NCI-H748 (cell line): ENCODE data around the gene YY1.
"Not testable (repeated sequence)": the region's sequence is repeated elsewhere in the genome, so short reads cannot be mapped to it uniquely, and the experiment has no call there.

Experiments
- DNase-seq: peaks from one replicate; lab custom pipeline; 2025; ENCODE audit not compliant: unreplicated experiment; lab: John Stamatoyannopoulos, UW

The YY1 gene

DNA sequence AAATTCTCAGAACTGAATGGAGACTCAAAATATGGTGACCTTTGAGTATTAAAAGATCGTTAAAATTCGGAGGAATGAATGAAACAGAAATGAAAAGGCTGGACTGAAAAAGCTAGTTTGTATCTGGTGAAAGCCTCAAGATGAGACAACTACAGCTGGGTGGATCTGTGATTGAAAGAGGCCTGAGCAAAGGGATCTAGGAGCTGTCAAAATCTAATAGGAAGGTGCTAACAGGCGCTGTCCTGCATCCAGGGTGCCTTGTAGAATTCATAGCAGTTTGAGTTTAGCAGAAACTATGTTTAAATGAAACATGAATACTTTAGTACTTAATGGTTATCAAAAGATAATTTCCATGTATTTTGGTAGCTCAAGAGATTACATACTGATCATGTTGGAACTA lies 2.3 kb downstream of the YY1 start:
- no peak for DNase-seq

DNA sequence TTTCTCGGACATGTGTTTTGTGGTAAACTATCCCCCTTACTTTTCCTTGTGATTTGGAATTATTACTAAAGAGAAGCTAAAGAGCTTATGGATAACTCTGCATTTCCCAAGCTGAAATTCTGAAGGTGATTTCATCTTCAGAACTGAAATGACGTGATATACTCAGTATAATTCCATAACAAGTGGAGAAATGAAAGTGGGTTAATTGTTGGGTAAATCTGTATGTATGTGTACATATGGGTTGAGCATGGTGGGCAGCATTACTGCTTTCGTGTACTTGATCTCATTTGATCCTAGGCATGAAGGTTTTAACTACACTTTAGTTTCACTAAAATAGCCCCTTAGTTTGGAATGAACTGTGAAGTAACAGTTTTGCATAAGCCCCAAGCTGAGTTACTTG lies 4.1 kb downstream of the YY1 start:
- no peak for DNase-seq

DNA sequence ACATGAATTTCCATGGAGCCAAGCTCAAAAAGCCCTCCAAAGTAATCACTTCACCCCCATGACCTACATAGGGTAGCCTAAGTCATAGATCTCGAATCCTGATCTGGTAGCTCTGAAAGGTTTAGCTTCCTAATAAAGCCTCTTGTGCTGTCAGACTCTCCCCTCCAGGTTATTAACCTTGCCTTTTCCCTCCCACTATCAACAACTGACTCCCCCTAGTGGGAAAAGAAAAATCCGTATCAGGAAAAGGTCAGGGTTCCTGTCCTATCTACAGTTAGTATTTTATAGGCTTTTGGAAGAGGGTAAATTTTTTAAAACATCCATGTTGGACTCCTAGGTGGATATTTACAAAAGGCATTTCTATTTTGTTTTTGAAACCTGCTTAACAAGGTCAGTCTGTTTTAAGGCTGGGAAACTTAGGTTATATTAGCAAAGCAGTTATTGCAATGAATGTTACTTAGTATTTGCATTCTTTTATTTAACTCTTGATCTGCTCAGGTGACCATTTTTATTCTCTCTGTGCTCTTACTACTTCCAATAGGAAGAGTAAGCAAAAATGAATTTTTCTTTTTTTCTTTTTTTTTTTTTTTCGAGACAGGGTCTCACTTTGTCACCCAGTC lies 8.0 kb downstream of the YY1 start:
- peak; percentile 73 for DNase-seq

DNA sequence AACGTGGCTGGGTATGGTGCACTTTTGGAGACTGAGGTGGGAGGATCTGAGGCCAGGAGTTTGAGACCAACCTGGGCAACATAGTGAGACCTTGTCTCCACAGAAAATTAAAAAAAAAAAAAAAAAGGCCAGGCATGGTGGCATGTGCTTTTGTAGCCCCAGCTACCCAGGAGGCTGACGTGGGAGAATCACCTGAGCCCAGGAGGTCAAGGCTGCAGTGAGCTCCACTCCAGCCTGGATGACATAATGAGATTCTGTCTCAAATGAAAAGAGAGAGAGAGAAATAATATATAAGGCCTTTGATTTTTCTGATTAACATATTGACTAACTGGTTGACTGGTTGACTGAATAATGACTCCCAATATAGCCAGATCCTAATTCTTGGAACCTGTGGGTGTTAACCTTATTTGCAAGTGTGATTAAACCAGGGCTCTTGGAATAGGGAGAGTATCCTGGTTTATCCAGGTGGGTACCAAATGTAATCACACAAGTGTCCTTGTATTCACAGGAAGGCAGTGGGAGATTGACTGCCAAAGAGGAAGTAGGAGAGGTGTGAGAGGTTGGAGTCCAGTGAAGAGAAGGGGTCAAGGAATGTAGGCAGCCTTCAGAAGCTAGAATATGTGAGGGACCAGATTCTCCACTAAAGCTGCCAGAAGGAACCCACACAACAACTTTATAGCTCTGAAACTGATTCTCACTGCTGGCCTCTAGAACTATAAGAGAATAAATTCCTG lies 12.0 kb downstream of the YY1 start:
- DNase-seq, result no peak

DNA sequence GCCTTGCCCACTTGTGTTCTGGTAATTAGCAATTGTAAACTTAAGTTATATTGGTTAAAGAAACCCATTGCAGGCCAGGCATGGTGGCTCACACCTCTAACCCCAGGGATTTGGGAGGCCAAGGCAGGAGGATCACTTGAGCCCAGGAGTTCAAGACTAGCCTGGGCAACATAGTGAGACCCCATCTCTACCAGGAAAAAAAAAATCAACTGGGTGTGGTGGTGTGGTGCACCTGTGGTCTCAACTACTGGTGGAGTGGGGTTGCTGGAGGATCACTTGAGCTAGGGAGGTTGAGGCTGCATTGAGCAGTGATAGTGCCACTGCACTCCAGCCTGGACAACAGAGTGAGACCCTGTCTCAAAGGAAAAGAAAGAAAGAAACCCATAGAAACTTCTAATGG lies 13.7 kb downstream of the YY1 start:
- no peak for DNase-seq

DNA sequence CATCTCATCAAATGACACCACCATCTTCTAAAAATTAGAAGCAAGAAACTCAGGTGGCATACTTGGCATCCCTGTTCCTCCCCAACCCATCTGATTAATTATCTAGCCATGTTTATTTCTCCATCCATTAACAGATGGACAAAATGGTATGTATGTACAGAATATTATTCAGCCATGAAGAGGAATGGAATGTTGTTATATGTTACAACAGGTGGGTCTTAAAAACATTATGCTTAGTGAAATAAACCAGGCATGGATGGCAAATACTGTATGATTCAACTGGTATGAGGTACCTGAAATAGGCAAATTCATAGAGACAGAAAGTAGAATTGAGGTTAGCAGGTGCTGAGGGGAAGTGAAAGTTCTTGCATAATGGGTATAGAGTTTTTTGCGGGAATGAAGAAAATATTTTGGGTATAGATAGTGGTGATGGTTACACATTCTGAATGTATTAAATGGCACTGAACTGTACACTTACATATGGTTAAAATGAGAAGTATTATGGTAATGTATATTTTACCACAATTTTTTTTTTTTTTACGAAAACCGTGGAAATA lies 17.5 kb downstream of the YY1 start:
- DNase-seq, result no peak

DNA sequence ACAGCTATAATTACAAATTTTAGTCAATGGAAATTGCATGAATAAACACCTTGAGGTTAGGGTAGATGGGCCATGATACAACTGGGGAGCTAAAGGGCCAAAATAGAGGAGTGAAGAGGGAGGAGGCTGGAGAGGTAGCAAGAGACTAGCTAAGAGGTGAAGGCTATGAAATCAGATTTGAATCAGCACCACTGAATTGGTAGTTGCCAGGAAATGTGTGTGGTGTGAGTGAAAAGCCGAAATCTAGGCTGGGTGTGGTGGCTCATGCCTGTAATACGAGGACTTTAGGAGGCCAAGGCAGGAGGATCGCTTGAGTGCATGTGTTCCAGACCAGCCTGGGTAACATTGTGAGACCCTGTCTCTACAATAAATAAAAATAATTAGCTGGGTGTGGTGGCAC lies 22.7 kb downstream of the YY1 start:
- DNase-seq, result no peak

DNA sequence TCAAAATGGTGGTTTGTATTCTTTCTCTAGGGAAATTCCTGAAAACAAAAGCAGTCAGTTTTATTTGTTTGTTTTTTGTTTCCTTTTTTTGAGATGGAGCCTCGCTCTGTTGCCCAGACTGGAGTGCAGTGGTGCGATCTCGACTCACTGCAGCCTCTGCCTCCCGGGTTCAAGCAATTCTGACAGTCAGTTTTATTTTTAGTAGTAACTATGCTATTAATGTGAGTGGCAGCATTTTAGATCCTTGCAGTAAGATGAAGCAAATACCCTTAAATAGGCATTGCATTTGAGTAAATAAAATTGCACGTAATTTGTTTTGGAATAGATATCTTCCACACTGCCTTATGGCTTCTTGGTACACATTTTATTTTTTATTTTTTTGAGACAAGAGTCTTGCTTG lies 23.6 kb downstream of the YY1 start:
- no peak for DNase-seq

DNA sequence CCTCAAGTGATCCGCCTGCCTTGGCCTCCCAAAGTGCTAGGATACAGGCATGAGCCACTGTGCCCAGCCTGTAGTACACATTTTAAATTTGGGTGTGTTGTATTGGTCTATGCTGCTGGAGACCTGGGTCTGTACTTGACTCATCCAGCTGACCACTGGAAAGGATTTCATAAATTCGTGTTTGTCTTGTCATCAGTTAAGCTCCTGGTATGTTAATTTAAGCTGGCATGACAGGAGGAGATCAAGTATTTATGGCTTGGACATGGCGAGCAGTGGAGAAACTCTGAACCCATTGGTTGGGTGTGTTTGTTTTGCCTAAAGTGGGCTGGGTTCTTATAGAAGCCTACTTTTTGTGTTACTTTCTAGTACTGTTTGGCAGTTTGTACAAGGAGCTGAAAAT lies 24.2 kb downstream of the YY1 start:
- DNase-seq, result no peak

DNA sequence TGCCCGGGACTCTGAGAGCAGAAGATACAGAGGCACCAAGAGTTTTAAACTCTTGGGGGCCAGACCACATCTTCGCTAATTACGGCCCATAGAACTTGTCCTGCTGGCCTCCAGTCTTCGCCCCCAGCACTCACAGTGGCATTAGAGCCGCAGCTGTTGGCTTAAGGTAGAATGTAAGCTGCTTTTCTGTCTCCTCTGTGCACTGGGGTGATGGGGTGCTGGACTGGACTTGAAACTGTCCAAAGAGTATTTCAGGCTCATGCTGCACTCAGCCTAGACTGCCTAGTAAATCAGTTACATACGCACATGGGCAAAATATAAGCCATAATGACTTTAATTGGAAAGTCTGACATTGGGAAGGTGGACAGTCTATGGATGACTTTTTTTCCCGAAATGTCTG lies 29.0 kb downstream of the YY1 start:
- no peak for DNase-seq

DNA sequence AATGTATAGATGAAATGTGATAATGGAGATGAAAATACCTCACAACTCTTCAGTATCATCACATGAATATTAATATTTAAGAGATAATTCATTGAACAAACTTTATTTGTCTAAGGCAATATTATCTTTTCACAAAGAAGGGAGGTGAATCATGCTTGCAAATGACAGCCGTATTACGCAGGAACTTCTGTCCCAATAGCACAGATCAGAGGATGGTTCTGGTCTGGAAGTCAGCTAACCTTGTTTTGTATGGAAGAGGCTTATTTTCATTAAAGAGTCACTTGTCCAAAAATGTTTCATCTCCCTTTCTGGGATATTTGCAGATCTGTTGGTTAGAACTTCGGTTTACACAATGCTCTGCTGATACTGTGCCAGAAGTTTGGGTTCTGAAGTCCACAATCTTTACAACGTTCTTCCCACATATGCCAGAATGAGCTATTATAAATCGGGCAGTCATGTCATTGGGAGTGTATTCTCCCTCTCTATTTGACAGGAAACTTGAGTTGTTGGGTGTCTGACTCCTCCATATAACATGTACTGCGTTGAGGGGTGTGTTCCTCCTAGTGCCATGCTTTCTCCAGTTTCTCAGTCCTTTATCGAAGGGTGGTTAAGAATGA lies 29.8 kb downstream of the YY1 start:
- no peak for DNase-seq

DNA sequence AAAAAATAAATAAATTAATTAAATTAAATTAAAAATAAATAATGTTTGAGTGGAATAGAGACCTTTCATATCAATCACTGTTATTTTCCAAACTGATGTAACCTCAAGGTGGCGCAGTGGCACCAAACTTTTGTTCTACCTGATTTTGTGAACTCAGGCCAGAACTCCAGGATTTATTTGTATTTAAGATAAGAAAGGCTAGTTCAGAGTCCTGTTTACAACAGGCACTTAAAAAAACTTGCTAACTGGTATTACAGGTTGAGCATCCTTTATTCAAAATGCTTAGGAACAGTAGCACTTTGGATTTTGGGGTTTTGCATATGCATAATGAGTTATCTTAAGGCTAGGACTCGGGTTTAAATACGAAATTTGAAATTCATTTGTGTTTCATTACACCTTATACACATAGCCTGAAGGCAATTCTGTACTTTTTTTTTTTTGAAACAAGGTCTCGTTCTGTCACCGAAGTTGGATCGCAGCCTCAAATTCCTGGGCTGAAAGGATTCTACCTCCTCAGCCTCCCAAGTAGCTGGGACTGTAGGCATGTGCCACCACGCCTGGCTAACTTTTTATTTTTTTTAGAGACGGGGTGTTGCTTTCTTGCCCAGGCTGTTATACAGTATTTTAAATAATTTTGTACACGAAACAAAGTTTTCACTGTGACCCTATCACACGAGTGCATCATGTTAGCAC lies 32.4 kb downstream of the YY1 start:
- DNase-seq, result peak; percentile 37

DNA sequence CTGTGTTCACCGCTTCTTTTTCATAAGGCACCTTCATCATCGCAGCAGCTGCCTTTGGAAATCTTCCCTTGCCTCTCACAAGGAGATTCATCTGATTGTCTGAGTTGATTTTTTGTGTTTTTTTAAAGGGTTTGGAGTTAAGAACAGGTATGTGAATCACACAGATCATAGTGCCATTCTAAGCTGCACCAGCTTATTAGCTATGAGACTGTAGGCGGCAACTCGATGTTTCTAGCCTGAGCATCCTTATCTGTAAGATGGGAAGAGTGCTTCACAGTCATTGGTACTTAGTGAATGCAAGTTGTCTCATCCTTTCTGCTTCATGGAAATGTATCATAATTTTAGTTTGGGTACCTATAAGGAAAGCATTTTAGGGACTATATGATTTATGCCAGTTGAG lies 35.3 kb downstream of the YY1 start:
- DNase-seq, result no peak

DNA sequence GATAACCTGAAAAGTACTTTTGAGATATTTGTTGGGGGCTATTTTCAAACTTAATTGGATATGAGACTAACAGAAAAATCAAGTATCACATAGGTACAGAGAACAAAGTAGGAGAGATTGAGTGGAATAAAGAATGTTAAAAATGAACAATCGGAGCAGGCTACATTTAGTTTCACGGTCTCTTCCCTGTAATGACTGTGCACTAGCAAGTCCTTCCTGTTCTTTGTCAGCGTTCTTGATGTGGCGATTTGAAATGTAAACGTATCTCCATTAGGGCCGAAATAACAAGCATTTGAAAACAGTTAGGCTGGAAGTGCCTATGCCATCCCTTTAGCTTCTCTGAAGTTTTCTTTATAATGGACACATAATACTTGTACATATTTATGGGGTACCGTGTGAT lies 36.3 kb downstream of the YY1 start:
- DNase-seq, result no peak

DNA sequence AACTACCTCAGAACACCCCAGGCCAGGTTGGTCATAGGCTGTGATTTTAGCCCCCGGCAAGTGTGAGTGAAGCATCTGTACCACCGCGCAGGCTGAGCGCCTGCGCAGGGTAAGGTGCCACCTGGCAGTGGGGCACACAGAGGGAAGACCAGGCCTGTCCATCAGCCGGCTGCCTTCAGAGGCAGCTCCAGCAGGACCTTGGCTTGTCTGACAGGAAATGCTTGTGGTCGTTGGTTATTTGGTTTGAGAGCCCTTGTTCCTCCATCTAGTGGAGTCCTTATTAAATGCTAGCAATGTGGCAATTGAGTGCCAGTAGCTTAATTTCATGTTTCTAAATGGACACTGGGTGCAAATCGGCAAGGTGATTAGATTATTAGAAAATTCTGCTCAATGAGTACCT lies 39.8 kb downstream of the YY1 start:
- DNase-seq, result no peak

DNA sequence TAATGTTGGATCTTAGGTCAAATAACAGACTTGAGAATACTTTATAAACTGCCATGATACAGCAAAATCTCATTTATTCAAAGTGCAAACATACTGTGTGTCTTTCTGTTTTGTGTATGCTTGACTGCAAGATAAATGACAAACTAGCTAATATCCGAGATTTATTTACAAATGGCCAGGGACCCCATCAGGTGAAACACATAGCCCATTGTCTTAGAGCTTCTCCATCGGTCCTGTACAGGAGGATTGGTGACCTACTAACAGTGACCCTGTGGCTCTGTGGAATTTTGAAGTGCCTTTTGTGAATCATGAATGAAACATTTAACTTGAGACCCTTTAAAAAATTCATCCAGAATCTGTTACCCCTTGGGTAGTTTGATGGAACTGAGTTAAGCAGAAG lies 40.2 kb downstream of the YY1 start:
- no peak for DNase-seq

DNA sequence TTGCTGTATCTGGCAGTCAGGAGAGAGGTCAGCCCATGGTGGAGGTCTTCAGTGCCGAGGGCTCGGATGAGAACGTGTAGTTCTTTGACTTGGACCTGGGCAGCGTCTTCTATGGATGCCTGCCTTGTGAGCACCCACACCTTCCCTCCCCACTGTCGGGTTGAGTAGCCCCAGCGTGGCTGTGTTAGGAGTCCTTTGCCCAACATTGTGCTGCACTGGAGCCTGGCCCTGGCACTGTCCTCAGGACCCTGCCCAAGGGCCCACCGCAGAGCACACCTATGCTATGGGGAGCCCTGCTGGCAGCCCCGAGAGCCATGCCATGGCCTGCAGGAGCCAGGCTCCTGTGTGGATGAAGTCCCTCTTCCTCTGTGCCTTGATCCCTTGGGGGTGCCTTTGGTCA lies 40.6 kb downstream of the YY1 start:
- DNase-seq, result no peak

DNA sequence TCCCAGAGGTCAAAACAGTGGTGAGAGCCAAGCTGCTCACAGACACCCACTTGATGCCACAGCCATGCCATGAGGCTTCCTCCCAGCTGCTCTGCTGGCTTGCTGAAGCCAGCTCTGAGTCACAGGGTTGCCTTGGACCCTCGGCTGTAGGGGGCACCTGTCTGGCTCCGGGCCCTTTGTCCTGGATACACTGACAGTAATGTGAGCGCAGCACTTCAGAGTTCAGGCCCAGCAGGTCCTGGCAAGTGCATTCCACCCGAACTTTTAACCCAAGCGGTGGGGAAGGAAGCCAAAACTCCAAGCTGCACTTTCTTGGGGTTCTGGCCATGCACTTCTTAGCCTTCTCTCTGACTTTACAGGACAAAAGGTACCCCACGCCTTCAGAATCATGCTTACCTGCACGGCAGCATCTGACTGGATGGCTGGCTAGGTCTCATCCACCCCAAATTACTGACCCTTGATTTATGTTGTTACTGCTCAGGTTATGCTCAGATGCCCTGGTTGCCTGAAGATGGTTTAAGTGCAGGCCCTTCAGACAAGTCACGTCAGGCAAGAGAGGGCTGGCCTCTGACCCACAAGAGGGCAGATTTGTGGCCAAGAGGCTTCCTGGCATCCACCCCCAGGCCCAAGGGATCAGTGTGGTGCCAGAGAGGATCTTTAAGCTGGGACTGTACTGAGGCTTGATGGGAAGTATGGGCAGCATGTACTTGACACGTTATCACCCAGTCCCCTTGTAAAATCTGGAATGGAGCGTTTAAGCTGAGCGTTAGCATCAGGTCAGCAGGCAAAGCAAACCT lies 42.5 kb downstream of the YY1 start:
- DNase-seq, result no peak

DNA sequence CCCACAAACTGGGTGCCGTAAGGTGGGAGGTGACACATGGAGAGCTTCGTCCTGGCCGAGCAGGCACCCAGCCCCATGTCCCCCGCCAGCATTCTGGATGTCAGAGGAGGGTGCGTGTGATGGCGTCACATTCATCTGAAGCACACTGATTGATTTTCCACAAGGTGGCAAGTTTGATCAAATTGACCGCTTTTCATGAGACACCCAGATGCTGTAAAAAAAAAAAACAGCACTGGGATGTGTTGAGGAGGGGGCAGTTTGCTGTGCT lies 43.1 kb downstream of the YY1 start:
- DNase-seq, result no peak

DNA sequence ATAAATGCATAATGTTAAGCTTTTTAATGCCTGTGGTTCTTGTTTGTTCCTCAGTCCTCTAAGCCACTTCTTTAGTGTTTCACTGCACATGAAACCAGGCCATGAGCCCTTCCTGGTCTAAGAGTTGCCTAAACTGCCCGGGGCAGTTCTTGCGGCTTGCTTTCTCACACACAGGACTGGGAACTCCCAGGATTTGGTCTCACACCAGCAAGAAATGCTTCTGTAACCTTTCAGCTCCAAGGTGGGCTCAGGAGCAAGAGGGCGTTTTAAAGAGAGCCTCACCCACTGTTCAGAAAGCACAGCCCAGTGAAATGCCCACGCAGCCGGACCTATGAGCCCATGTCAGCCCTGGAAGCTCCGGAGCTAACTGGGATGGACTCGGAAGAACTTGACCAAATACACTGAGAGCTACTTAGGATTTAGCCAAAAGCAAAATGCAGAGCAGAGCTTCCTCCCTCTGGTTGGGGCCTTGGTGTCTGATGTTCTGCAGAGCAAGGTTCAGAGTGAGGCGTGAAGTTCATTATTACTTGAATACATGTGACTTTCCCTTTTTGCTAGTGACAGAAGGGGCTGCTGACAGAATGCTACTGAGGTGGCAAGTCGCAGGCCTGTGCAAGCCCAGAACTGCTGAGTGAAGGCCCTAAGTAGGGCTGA lies 43.9 kb downstream of the YY1 start:
- DNase-seq, result no peak

DNA sequence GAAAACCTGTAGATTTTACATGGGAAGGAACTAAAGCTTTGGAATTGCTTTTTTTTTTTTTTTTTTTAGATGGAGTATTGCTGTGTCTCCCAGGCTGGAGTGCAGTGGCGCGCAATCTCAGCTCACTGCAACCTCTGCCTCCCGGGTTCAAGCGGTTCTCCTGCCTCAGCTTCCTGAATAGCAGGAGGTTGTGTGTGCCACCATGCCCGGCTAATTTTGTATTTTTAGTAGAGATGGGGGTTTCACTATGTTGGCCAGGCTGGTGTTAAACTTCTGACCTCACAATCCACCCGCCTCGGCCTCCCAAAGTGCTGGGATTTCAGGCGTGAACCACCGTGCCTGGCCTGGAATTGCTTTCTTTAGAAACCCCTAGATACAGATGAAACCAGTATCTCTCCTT lies 44.5 kb downstream of the YY1 start:
- DNase-seq, result not testable (repeated sequence)
